GM19023 (cell line): ENCODE data around the gene SHC2.

Experiments used
- ATAC-seq: cut with Tn5 transposase; IDR thresholded peaks from one replicate; pipeline ENCODE4 v1.9.1; 2021; ENCODE audit warnings: mild to moderate bottlenecking, moderate library complexity; ENCODE audit not compliant: unreplicated experiment

SHC2 gene

GRCh38 chr19:376111-376470, 84.7 kb downstream of the SHC2 start:
- ATAC-seq: no peak

GRCh38 chr19:375395-376110, 85.3 kb downstream of the SHC2 start:
- no peak for ATAC-seq

- ATAC-seq: no peak
Observed at GRCh38 chr19:374886-375235, 86.0 kb downstream of the SHC2 start.

- no peak for ATAC-seq
Observed at GRCh38 chr19:374183-374885, 86.5 kb downstream of the SHC2 start.

GRCh38 chr19:373391-374182, 87.2 kb downstream of the SHC2 start:
- no peak for ATAC-seq

GRCh38 chr19:372306-372890, 88.4 kb downstream of the SHC2 start:
- ATAC-seq: no peak

- no peak for ATAC-seq
Observed at GRCh38 chr19:371501-372168, 89.2 kb downstream of the SHC2 start.

GRCh38 chr19:370641-371330, 90.0 kb downstream of the SHC2 start:
- no peak for ATAC-seq

GRCh38 chr19:369876-370275, 91.0 kb downstream of the SHC2 start:
- no peak for ATAC-seq

- ATAC-seq: no peak
Observed at GRCh38 chr19:369256-369655, 91.6 kb downstream of the SHC2 start.

GRCh38 chr19:368630-369024, 92.2 kb downstream of the SHC2 start:
- no peak for ATAC-seq

- no peak for ATAC-seq
Observed at GRCh38 chr19:367963-368629, 92.7 kb downstream of the SHC2 start.

GRCh38 chr19:367561-367960, 93.3 kb downstream of the SHC2 start:
- ATAC-seq: no peak

GRCh38 chr19:366951-367350, 93.9 kb downstream of the SHC2 start:
- ATAC-seq: no peak
